ENCODE data around the gene PAQR8.

PAQR8 gene

GRCh38 chr6:52359403-52359802 lies 2.5 kb upstream of the PAQR8 start:
- H3K4me3 ChIP-seq (ENCODE audit: low read depth, low read length), result no peak overlapping the region
- ChIA-PET CTCF (interaction anchor here (1.0 kb wide), 1 partner anchor 73 kb away, joined by 3 read pairs; no protein-coding TSS in a partner anchor), POLR2A (no interaction called here)
- DNase-seq (ENCODE audit: low read depth, low spot score), result no peak
- TF ChIP-seq CTCF (IDR thresholded peaks at IDR 0.05; ENCODE audit: insufficient read depth, low read length, missing control alignments), result no peak

- DNase-seq (ENCODE audit: low read depth, low spot score), result no peak
- CTCF ChIA-PET, result interaction anchor here (1.0 kb wide), 1 partner anchor 73 kb away, joined by 3 read pairs; no protein-coding TSS in a partner anchor
- TF ChIP-seq CTCF (IDR thresholded peaks at IDR 0.05; ENCODE audit: insufficient read depth, low read length, missing control alignments), result no peak
- no peak overlapping the region for H3K4me3 ChIP-seq (ENCODE audit: low read depth, low read length)
- POLR2A ChIA-PET, result no interaction called here
Observed at GRCh38 chr6:52360028-52360427, 1.9 kb upstream of the PAQR8 start.

GRCh38 chr6:52360601-52361413 lies 1.1 kb upstream of the PAQR8 start:
- POLR2A ChIA-PET, result no interaction called here
- TF ChIP-seq CTCF (IDR thresholded peaks at IDR 0.05; ENCODE audit: insufficient read depth, low read length, missing control alignments), result no peak

GRCh38 chr6:52361414-52361944 lies 472 bp upstream of the PAQR8 start:
- DNase-seq (ENCODE audit: low read depth, low spot score), result no peak

More at GRCh38 chr6:52360601-52361413, 1.1 kb upstream of the PAQR8 start:
- CTCF ChIA-PET, result no interaction called here
- DNase-seq (ENCODE audit: low read depth, low spot score), result no peak
- H3K4me3 ChIP-seq (ENCODE audit: low read depth, low read length), result no peak overlapping the region; the same call in 1 of the 2 replicates

GRCh38 chr6:52362443-52363227 lies 684 bp downstream of the PAQR8 start:
- CTCF ChIA-PET, result interaction anchor here (0.9 to 3.9 kb wide), 9 partner anchors 8 to 290 kb away, joined by 3 to 25 read pairs (median 4); partner anchors contain the start of gene MCM3
- DNase-seq (ENCODE audit: low read depth, low spot score), result no peak
- peak; percentile 12 for TF ChIP-seq CTCF (IDR thresholded peaks at IDR 0.05; ENCODE audit: insufficient read depth, low read length, missing control alignments)
- POLR2A ChIA-PET, result interaction anchor here (1.3 to 1.4 kb wide), 3 partner anchors 8 to 77 kb away, joined by 3 to 15 read pairs (median 4); no protein-coding TSS in a partner anchor
- peak overlapping the region; percentile 78 for H3K4me3 ChIP-seq (ENCODE audit: low read depth, low read length)

More at GRCh38 chr6:52361414-52361944, 472 bp upstream of the PAQR8 start:
- H3K4me3 ChIP-seq (ENCODE audit: low read depth, low read length), result peak overlapping the region; percentile 78
- ChIA-PET POLR2A (interaction anchor here (1.3 to 1.4 kb wide), 2 partner anchors 9 kb away, joined by 3 to 15 read pairs; no protein-coding TSS in a partner anchor), CTCF (interaction anchor here (0.9 to 3.9 kb wide), 8 partner anchors 9 to 296 kb away, joined by 3 to 25 read pairs (median 4); partner anchors contain the start of gene MCM3)
- TF ChIP-seq CTCF (IDR thresholded peaks at IDR 0.05; ENCODE audit: insufficient read depth, low read length, missing control alignments), result no peak

Measured in AG04449 (cell line).